ENCODE results near the gene CELF1.

CELF1 gene

DNA sequence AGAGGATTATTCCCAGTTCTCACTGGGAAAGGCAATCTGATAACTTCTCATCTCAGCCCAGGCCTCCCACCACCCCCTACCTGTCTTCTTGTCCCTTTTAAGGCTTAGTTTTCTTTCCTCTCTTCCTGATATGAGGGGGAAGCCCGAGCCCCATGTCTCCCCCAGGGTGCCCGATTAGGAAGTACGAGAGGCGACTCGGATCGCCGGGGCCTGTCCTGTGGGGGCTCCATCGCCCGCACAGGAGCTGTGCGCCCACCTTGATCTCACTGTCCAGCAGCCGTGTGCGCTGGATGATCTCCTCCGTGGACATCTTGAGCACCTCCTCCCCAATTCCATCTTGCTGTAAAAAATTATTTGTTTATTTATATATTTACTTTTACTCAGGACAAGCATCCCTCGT, 127.3 kb downstream of the CELF1 start:
- peak; percentile 21 for DNase-seq (ENCODE audit: low read depth, low spot score)

GRCh38 chr11:47418454-47419259, 134.3 kb downstream of the CELF1 start:
- no peak for DNase-seq (ENCODE audit: low read depth, low spot score)

DNA sequence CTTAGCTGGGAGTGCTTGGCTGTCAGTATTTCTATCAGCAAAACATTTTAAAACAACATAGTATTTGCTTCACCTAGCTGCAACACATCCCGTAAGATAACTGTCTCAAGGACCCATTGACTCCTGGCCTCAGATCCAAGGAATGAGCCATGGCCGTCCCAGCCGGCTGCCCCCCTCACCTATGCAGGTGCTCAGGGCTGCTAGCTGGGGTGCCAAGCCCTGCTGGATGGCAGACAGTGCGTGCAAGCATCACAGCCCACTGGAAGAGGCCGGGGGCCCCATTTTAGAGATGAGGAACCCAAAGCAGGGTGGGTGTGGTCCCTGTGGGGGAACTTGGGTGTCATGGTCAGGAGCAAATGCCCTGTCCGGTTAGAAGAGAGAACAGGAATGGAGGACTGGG, 135.2 kb downstream of the CELF1 start:
- DNase-seq (ENCODE audit: low read depth, low spot score), result no peak

DNA sequence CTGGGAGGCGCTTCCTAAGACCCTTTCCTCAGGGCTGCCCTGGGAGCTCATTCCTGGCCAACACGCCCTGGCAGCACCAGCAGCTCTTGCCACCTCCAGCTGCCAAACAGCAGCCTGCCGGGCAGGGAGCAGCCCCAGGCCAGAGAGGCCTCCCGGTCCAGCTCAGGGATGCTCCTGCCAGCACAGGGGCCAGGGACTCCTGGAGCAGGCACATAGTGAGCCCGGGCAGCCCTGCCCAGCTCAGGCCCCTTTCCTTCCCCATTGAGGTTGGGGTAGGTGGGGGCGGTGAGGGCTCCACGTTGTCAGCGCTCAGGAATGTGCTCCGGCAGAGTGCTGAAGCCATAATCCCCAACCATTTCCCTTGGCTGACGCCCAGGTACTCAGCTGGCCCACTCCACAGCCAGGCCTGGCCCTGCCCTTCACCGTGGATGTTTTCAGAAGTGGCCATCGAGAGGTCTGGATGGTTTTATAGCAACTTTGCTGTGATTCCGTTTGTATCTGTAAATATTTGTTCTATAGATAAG, 136.9 kb downstream of the CELF1 start:
- peak; percentile 68 for DNase-seq (ENCODE audit: low read depth, low spot score)
